Suprapubic skin (tissue), 4 donors: ENCODE results near the gene CDKN2AIPNL. TPM values are rescaled to one million over a fixed set of nuclear protein-coding genes. Genes with fewer than 3 reads are reported as not detected.

Experiments used
- DNase-seq, 2 donors: peaks; one replicate each; pipeline ENCODE4 v3.0.0-alpha.2; 2019; ENCODE audit warnings: low spot score in 2 of 2
- H3K27ac ChIP-seq: fragments of 200-600 bp; sonication (generic); one replicate; pipeline ENCODE4 v1.5.1; 2019
- H3K27me3 ChIP-seq: fragments of 200-600 bp; sonication (generic); one replicate; pipeline ENCODE4 v1.5.1; 2019
- H3K36me3 ChIP-seq: fragments of 200-600 bp; sonication (generic); one replicate; pipeline ENCODE4 v1.5.1; 2019
- H3K4me1 ChIP-seq: fragments of 200-600 bp; sonication (generic); one replicate; pipeline ENCODE4 v1.5.1; 2019
- H3K4me3 ChIP-seq: fragments of 200-600 bp; sonication (generic); one replicate; pipeline ENCODE4 v1.5.1; 2019; ENCODE audit warnings: mild to moderate bottlenecking
- H3K9me3 ChIP-seq: fragments of 200-600 bp; sonication (generic); one replicate; pipeline ENCODE4 v1.5.1; 2019
- EP300 ChIP-seq: sonication (generic); formaldehyde crosslinking; IDR thresholded peaks from one replicate; pipeline ENCODE4 v1.6.1; 2017; ENCODE audit warnings: antibody characterized with exemption
- POLR2A ChIP-seq, 2 donors: fragments of 450-650 bp; IDR thresholded peaks; one replicate each; pipeline ENCODE4 v1.6.1; 2017; ENCODE audit warnings: antibody characterized with exemption in 2 of 2, mild to moderate bottlenecking in 2 of 2, moderate library complexity in 2 of 2
- POLR2AphosphoS5 ChIP-seq, 3 donors: sonication (generic); formaldehyde crosslinking; IDR thresholded peaks; one replicate each; pipeline ENCODE4 v1.6.1; 2017; ENCODE audit warnings: antibody characterized with exemption in 3 of 3
- WGBS: methylation state at CpG from one replicate; pipeline ENCODE4 v1.1.5; 2018; 5-methylcytosine and 5-hydroxymethylcytosine counted together
- total RNA-seq, 4 donors: library from RNA; depleted of rRNA; stranded (reverse); fragments of >200 nt; gene quantifications; one replicate each; pipeline ENCODE4 v1.1.0, GENCODE V29; 2016
- TF ChIP-seq, protein P1 (sequence below), 2 donors: fragments of 200-600 bp in 1 of 2; fragments of 450-650 bp in 1 of 2; sonication (generic) in 1 of 2; IDR thresholded peaks; one replicate each; pipeline ENCODE4 v1.5.1; 2016 to 2019; ENCODE audit warnings: antibody characterized with exemption in 2 of 2, mild to moderate bottlenecking in 1 of 2, moderate library complexity in 1 of 2

Gene CDKN2AIPNL
- total RNA-seq, 4 donors from 2014 or later: 14.7 to 21.9 (median 21.4) TPM

DNA sequence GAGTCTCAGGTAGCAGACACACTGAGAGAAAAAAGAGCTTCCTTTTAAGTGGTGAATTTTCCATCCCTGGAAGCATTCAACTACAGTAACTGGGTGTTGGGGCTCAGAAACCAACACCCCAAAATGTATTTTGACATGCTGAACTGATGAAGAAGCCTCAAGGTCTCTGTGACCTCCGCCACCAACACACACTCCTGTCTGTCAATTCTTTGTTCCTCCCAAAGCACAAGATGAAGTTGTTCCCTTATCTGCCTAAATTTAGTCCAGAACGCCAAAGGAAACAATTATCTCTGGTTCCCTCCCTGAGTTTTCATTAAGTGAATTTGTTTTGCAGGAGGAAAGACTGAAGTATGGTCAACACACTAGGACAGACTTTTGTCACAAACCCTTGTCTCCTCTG, 1.4 kb upstream of the CDKN2AIPNL start:
- TF ChIP-seq, protein P1, sequence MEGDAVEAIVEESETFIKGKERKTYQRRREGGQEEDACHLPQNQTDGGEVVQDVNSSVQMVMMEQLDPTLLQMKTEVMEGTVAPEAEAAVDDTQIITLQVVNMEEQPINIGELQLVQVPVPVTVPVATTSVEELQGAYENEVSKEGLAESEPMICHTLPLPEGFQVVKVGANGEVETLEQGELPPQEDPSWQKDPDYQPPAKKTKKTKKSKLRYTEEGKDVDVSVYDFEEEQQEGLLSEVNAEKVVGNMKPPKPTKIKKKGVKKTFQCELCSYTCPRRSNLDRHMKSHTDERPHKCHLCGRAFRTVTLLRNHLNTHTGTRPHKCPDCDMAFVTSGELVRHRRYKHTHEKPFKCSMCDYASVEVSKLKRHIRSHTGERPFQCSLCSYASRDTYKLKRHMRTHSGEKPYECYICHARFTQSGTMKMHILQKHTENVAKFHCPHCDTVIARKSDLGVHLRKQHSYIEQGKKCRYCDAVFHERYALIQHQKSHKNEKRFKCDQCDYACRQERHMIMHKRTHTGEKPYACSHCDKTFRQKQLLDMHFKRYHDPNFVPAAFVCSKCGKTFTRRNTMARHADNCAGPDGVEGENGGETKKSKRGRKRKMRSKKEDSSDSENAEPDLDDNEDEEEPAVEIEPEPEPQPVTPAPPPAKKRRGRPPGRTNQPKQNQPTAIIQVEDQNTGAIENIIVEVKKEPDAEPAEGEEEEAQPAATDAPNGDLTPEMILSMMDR (IDR thresholded peaks at IDR 0.05): no peak
- TF ChIP-seq POLR2AphosphoS5 (IDR thresholded peaks at IDR 0.05): no peak
- TF ChIP-seq POLR2A (IDR thresholded peaks at IDR 0.05): no peak
- TF ChIP-seq EP300: no peak
- 86% methylated on average over 2 of the region's 2 CpGs for WGBS
- H3K36me3 ChIP-seq: no peaks in the 10 kb centered on the region
- H3K27me3 ChIP-seq: no peaks in the 10 kb centered on the region
- H3K4me1 ChIP-seq: peaks cover 39% of the 10 kb centered on the region
- H3K27ac ChIP-seq: no peak overlapping the region
- no peak overlapping the region for H3K4me3 ChIP-seq
- no peaks in the 10 kb centered on the region for H3K9me3 ChIP-seq
- no peak for DNase-seq

- no peak for TF ChIP-seq POLR2AphosphoS5 (IDR thresholded peaks at IDR 0.05)
- TF ChIP-seq, protein P1 (IDR thresholded peaks at IDR 0.05): no peak
- no peak for TF ChIP-seq EP300
- no peak for TF ChIP-seq POLR2A (IDR thresholded peaks at IDR 0.05)
- Histone ChIP-seq H3K9me3 (no peaks in the 10 kb centered on the region), H3K36me3 (peaks cover 5% of the 10 kb centered on the region), H3K27ac (peak overlapping the region; percentile 79), H3K4me3 (peak overlapping the region; percentile 91), H3K27me3 (no peaks in the 10 kb centered on the region), H3K4me1 (peaks cover 39% of the 10 kb centered on the region)
- WGBS: 4% methylated on average over 9 of the region's 9 CpGs
- no peak for DNase-seq
Observed at GRCh38 chr5:134411228-134411545, 494 bp downstream of the CDKN2AIPNL start.

- TF ChIP-seq, protein P1 (IDR thresholded peaks at IDR 0.05): no peak
- TF ChIP-seq EP300: no peak
- TF ChIP-seq POLR2A (IDR thresholded peaks at IDR 0.05): no peak
- TF ChIP-seq POLR2AphosphoS5 (IDR thresholded peaks at IDR 0.05): no peak
- no peak for DNase-seq
- peak overlapping the region; percentile 91 for H3K4me3 ChIP-seq
- H3K27ac ChIP-seq: no peak overlapping the region
- 70% methylated on average over 4 of the region's 4 CpGs for WGBS
- peaks cover 39% of the 10 kb centered on the region for H3K4me1 ChIP-seq
- no peaks in the 10 kb centered on the region for H3K27me3 ChIP-seq
- peaks cover 5% of the 10 kb centered on the region for H3K36me3 ChIP-seq
- no peaks in the 10 kb centered on the region for H3K9me3 ChIP-seq
Observed at GRCh38 chr5:134410822-134411221, 859 bp downstream of the CDKN2AIPNL start.

DNA sequence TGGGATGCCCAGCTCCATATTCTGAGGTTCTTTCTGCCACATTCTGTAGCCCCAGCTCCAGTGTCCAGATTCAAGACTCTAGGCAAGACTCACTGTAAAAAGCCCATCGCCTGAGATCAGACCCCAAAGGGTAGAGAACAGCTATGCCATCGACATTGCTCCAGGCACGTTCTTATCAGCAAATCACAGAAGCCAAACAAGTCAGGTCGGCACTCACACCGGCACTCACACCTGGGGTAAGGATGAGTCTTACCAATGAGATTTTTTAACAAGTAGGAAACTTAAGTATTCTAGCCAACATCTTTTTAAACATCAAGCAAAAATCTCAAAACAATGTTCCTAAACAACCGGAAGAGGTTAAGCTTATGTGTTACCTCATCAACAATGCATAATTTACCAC, 2.4 kb downstream of the CDKN2AIPNL start:
- no peak for TF ChIP-seq POLR2AphosphoS5 (IDR thresholded peaks at IDR 0.05)
- TF ChIP-seq, protein P1 (IDR thresholded peaks at IDR 0.05): no peak
- no peak for TF ChIP-seq EP300
- no peak for TF ChIP-seq POLR2A (IDR thresholded peaks at IDR 0.05)
- Histone ChIP-seq H3K4me3 (no peak overlapping the region), H3K4me1 (peaks cover 39% of the 10 kb centered on the region), H3K27me3 (no peaks in the 10 kb centered on the region), H3K36me3 (peaks cover 5% of the 10 kb centered on the region), H3K27ac (no peak overlapping the region), H3K9me3 (no peaks in the 10 kb centered on the region)
- 44% methylated on average over 6 of the region's 6 CpGs for whole genome bisulfite sequencing
- no peak for DNase-seq

- WGBS: 70% methylated on average over 1 of the region's 1 CpG
Observed at GRCh38 chr5:134406390-134406789, 5.3 kb downstream of the CDKN2AIPNL start.

More at GRCh38 chr5:134406390-134406789, 5.3 kb downstream of the CDKN2AIPNL start:
- Histone ChIP-seq H3K4me1 (peaks cover 26% of the 10 kb centered on the region), H3K4me3 (no peak overlapping the region), H3K9me3 (no peaks in the 10 kb centered on the region), H3K27ac (no peak overlapping the region), H3K27me3 (no peaks in the 10 kb centered on the region), H3K36me3 (peaks cover 12% of the 10 kb centered on the region)
- TF ChIP-seq POLR2A (IDR thresholded peaks at IDR 0.05) (no peak), POLR2AphosphoS5 (IDR thresholded peaks at IDR 0.05) (no peak), EP300 (no peak)
- TF ChIP-seq, protein P1 (IDR thresholded peaks at IDR 0.05): no peak
- DNase-seq: no peak
